H1 (cell line): ENCODE measurements around the gene NKX2-4. TPM values are rescaled to one million over a fixed set of nuclear protein-coding genes. Genes with fewer than 3 reads are reported as not detected.

Source experiments
- CTCF ChIA-PET: fragments of 300-600 bp; sonication (Branson Sonifier 250); formaldehyde crosslinking; loops from one replicate; lab custom pipeline; 2021; ENCODE audit not compliant: partially characterized antibody; lab: Charles Lee
- POLR2A ChIA-PET: fragments of 300-600 bp; sonication (Branson Sonifier 250); formaldehyde crosslinking; loops from one replicate; lab custom pipeline; 2021; ENCODE audit warnings: inconsistent platforms; ENCODE audit not compliant: partially characterized antibody; lab: Charles Lee
- DNase-seq, 2 experiments: peaks; one replicate each; pipeline versions ENCODE4 v3.0.0 to v3.0.0-alpha.2; 2010 to 2022; ENCODE audit warnings: low spot score in 2 of 2, low read depth in 1 of 2, mixed read lengths in 1 of 2
- FAIRE-seq: peaks from 2 replicates; lab custom pipeline; 2011; peaks lifted over from hg19 to GRCh38; lab: Jason Lieb, UNC
- H2AFZ ChIP-seq: 2 replicates; pipeline ENCODE4 v1.8.1; 2012; ENCODE audit warnings: low read length, inconsistent platforms
- H2AK5ac ChIP-seq: 2 replicates; pipeline ENCODE4 v1.6.1; 2013; ENCODE audit warnings: low read depth, low read length
- H2BK120ac ChIP-seq: replicated peaks from 2 replicates; pipeline ENCODE3; 2013; ENCODE audit warnings: low read depth, low read length, inconsistent platforms
- H2BK12ac ChIP-seq: 2 replicates; pipeline ENCODE4 v1.6.1; 2013; ENCODE audit warnings: low read depth, low read length
- H2BK15ac ChIP-seq: 2 replicates; pipeline ENCODE4 v1.6.1; 2013; ENCODE audit warnings: low read length
- H2BK20ac ChIP-seq: 2 replicates; pipeline ENCODE4 v1.6.1; 2013; ENCODE audit warnings: low read length
- H2BK5ac ChIP-seq: 2 replicates; pipeline ENCODE4 v1.6.1; 2013; ENCODE audit warnings: low read depth, low read length
- H3K14ac ChIP-seq: 2 replicates; pipeline ENCODE4 v1.6.1; 2013; ENCODE audit warnings: inconsistent platforms; ENCODE audit not compliant: insufficient read length
- H3K18ac ChIP-seq: 2 replicates; pipeline ENCODE4 v1.6.1; 2013; ENCODE audit warnings: low read length; ENCODE audit errors: extremely low read depth
- H3K23ac ChIP-seq: 2 replicates; pipeline ENCODE4 v1.6.1; 2013; ENCODE audit warnings: inconsistent platforms; ENCODE audit not compliant: insufficient read length
- H3K23me2 ChIP-seq: 2 replicates; pipeline ENCODE4 v1.6.1; 2013; ENCODE audit warnings: low read depth, low read length
- H3K27ac ChIP-seq: 2 replicates; pipeline ENCODE4 v1.6.1; 2011; ENCODE audit warnings: low read depth, low read length, inconsistent platforms
- H3K27me3 ChIP-seq, 4 experiments: replicated peaks in 1 of 4; 1 replicate in 1 of 4; 2 replicates in 3 of 4; pipeline versions ENCODE4 v1.6.1 to v1.8.1; 2011 to 2013; ENCODE audit warnings: low read length in 3 of 4, mild to moderate bottlenecking in 3 of 4, inconsistent platforms in 2 of 4, mixed read lengths in 2 of 4, moderate library complexity in 1 of 4; ENCODE audit not compliant: control insufficient read depth in 3 of 4, insufficient read depth in 3 of 4; ENCODE audit errors: extremely low read depth in 1 of 4
- H3K36me3 ChIP-seq, 4 experiments: 2 replicates each; pipeline versions ENCODE4 v1.6.1 to v1.8.1; 2011 to 2013; ENCODE audit warnings: mild to moderate bottlenecking in 4 of 4, low read length in 3 of 4, moderate library complexity in 2 of 4, control low read depth in 1 of 4, inconsistent platforms in 1 of 4; ENCODE audit not compliant: insufficient read depth in 4 of 4, control insufficient read depth in 2 of 4
- H3K4ac ChIP-seq: replicated peaks from 2 replicates; pipeline ENCODE3; 2013; ENCODE audit warnings: low read length, low read depth, mixed read lengths, inconsistent platforms; ENCODE audit not compliant: insufficient read length
- H3K4me1 ChIP-seq, 4 experiments: replicated peaks in 1 of 4; 1 replicate in 1 of 4; 2 replicates in 3 of 4; pipeline versions ENCODE4 v1.6.1 to v1.8.1; 2011 to 2013; ENCODE audit warnings: low read length in 3 of 4, inconsistent platforms in 2 of 4, mixed read lengths in 1 of 4; ENCODE audit not compliant: insufficient read depth in 4 of 4, control insufficient read depth in 3 of 4
- H3K4me2 ChIP-seq, 2 experiments: 2 replicates each; pipeline versions ENCODE4 v1.6.1 to v1.8.1; 2011 to 2013; ENCODE audit warnings: low read depth in 2 of 2, low read length in 2 of 2, control low read depth in 1 of 2, inconsistent platforms in 1 of 2, mild to moderate bottlenecking in 1 of 2; ENCODE audit not compliant: insufficient read depth in 1 of 2
- H3K4me3 ChIP-seq, 4 experiments: fragments of 200-600, 300-600 bp in 1 of 4; sonication (generic), shearing (Covaris generic), sonication (Bioruptor Twin) in 1 of 4; 2 replicates each; pipeline versions ENCODE4 v1.5.1 to v1.8.1; 2011 to 2016; ENCODE audit warnings: low read length in 4 of 4, low read depth in 3 of 4, control low read depth in 2 of 4, inconsistent platforms in 2 of 4, mild to moderate bottlenecking in 2 of 4, mixed read lengths in 1 of 4, moderate library complexity in 1 of 4; ENCODE audit not compliant: insufficient read depth in 2 of 4; ENCODE audit errors: extremely low read depth in 1 of 4
- H3K56ac ChIP-seq: replicated peaks from 2 replicates; pipeline ENCODE3; 2013; ENCODE audit warnings: low read depth, mild to moderate bottlenecking, mixed read lengths, low read length, inconsistent platforms; ENCODE audit not compliant: insufficient read length
- H3K79me1 ChIP-seq: 2 replicates; pipeline ENCODE4 v1.6.1; 2013; ENCODE audit warnings: low read depth, low read length, control low read depth
- H3K79me2 ChIP-seq, 2 experiments: 2 replicates each; pipeline versions ENCODE4 v1.6.1 to v1.8.1; 2012 to 2013; ENCODE audit warnings: low read length in 2 of 2, mild to moderate bottlenecking in 2 of 2, inconsistent platforms in 1 of 2; ENCODE audit not compliant: insufficient read depth in 2 of 2, control insufficient read depth in 1 of 2
- H3K9ac ChIP-seq, 4 experiments: replicated peaks in 1 of 4; 1 replicate in 1 of 4; 2 replicates in 3 of 4; pipeline versions ENCODE4 v1.6.1 to v1.8.1; 2011 to 2013; ENCODE audit warnings: low read depth in 3 of 4, low read length in 3 of 4, control low read depth in 2 of 4, mild to moderate bottlenecking in 2 of 4, moderate library complexity in 2 of 4, inconsistent platforms in 1 of 4; ENCODE audit errors: extremely low read depth in 1 of 4
- H3K9me3 ChIP-seq, 2 experiments: 2 replicates each; pipeline versions ENCODE4 v1.6.1 to v1.8.1; 2012 to 2013; ENCODE audit warnings: mild to moderate bottlenecking in 2 of 2, moderate library complexity in 2 of 2, control low read depth in 1 of 2, inconsistent platforms in 1 of 2, low read depth in 1 of 2, low read length in 1 of 2, mixed read lengths in 1 of 2; ENCODE audit not compliant: insufficient read depth in 2 of 2
- H4K20me1 ChIP-seq, 2 experiments: replicated peaks in 1 of 2; 2 replicates each; pipeline versions ENCODE3 to v1.8.1; 2011 to 2013; ENCODE audit warnings: inconsistent platforms in 2 of 2, low read length in 2 of 2, mild to moderate bottlenecking in 1 of 2; ENCODE audit not compliant: insufficient read depth in 2 of 2, control insufficient read depth in 1 of 2
- H4K5ac ChIP-seq: 2 replicates; pipeline ENCODE4 v1.6.1; 2013; ENCODE audit warnings: low read length, low read depth, mixed read lengths, inconsistent platforms; ENCODE audit not compliant: insufficient read length
- H4K8ac ChIP-seq: 2 replicates; pipeline ENCODE4 v1.8.0; 2013; ENCODE audit warnings: mild to moderate bottlenecking, moderate library complexity, low read length, inconsistent platforms; ENCODE audit not compliant: insufficient read depth; ENCODE audit errors: extremely low read depth
- H4K91ac ChIP-seq: replicated peaks from 2 replicates; pipeline ENCODE3; 2013; ENCODE audit warnings: low read length, mixed read lengths, inconsistent platforms; ENCODE audit not compliant: insufficient read length
- ATF2 ChIP-seq: IDR thresholded peaks from 2 replicates; pipeline ENCODE4 v1.6.1; 2012; ENCODE audit warnings: low read length, inconsistent platforms
- BACH1 ChIP-seq: IDR thresholded peaks from 2 replicates; pipeline ENCODE4 v1.6.1; 2012; ENCODE audit warnings: low read length, improper control_type of control experiment
- HDAC2 ChIP-seq, 2 experiments: fragments of 300-600 bp in 1 of 2; sonication (generic) in 1 of 2; IDR thresholded peaks; 2 replicates each; pipeline ENCODE4 v1.6.1; 2011 to 2012; ENCODE audit warnings: low read depth in 2 of 2, low read length in 2 of 2, mild to moderate bottlenecking in 2 of 2, moderate library complexity in 2 of 2, borderline replicate concordance in 1 of 2, inconsistent platforms in 1 of 2
- HDAC6 ChIP-seq: IDR thresholded peaks from one replicate; pipeline ENCODE4 v1.7.1; 2012; ENCODE audit warnings: low read depth, mild to moderate bottlenecking, inconsistent platforms, low read length, moderate library complexity
- JUND ChIP-seq: IDR thresholded peaks from 2 replicates; pipeline ENCODE4 v1.6.1; 2011; ENCODE audit warnings: mild to moderate bottlenecking, improper control_type of control experiment, low read length
- KDM4A ChIP-seq: IDR thresholded peaks from one replicate; pipeline ENCODE4 v1.7.1; 2012; ENCODE audit warnings: low read depth, mild to moderate bottlenecking, moderate library complexity, low read length, inconsistent platforms; ENCODE audit not compliant: severe bottlenecking
- NRF1 ChIP-seq: IDR thresholded peaks from 2 replicates; pipeline ENCODE4 v1.6.1; 2011; ENCODE audit warnings: mild to moderate bottlenecking, low read depth, low read length, improper control_type of control experiment
- PHF8 ChIP-seq: fragments of 200-600 bp; sonication (generic); conservative IDR thresholded peaks from 2 replicates; pipeline ENCODE4 v1.7.1; 2012; ENCODE audit warnings: low read depth, mild to moderate bottlenecking, inconsistent platforms, low read length, moderate library complexity
- SIN3A ChIP-seq, 2 experiments: IDR thresholded peaks in 1 of 2; conservative IDR thresholded peaks in 1 of 2; 2 replicates each; pipeline ENCODE4 v1.6.1; 2011 to 2012; ENCODE audit warnings: low read length in 2 of 2, improper control_type of control experiment in 1 of 2, low read depth in 1 of 2, mild to moderate bottlenecking in 1 of 2
- SIRT6 ChIP-seq: IDR thresholded peaks from one replicate; pipeline ENCODE4 v1.7.1; 2012; ENCODE audit warnings: low read length, inconsistent platforms
- SP2 ChIP-seq: IDR thresholded peaks from 2 replicates; pipeline ENCODE4 v1.6.1; 2012; ENCODE audit warnings: mild to moderate bottlenecking, low read length, inconsistent platforms
- SUZ12 ChIP-seq: fragments of 200-600 bp; sonication (generic); IDR thresholded peaks from 2 replicates; pipeline ENCODE4 v1.6.1; 2012; ENCODE audit warnings: mild to moderate bottlenecking, inconsistent platforms, low read length, moderate library complexity, mixed read lengths
- TCF12 ChIP-seq: IDR thresholded peaks from 2 replicates; pipeline ENCODE4 v1.6.1; 2011; ENCODE audit warnings: low read depth, mild to moderate bottlenecking, low read length
- WGBS, 2 experiments: shearing (Covaris generic) in 1 of 2; methylation state at CpG; one replicate each; pipeline versions ENCODE4 v1.1.6 to v1.1.7; 2013 to 2015; ENCODE audit warnings: low lambda C conversion rate in 2 of 2, mixed read lengths in 2 of 2, inconsistent platforms in 1 of 2, low coverage in 1 of 2, missing lambda C conversion rate in 1 of 2; ENCODE audit not compliant: insufficient replicate concordance in 2 of 2, insufficient coverage in 1 of 2, insufficient read length in 1 of 2; ENCODE audit errors: extremely low coverage in 1 of 2, missing lambda C conversion rate in 1 of 2; 5-methylcytosine and 5-hydroxymethylcytosine counted together
- polyA plus RNA-seq, 7 experiments: library from polyadenylated mRNA; depleted of rRNA in 3 of 7; stranded (reverse) in 5 of 7; unstranded in 2 of 7; fragments of >200 nt in 5 of 7; fragments of 200-250 nt in 2 of 7; gene quantifications; 1 replicate in 5 of 7; 2 replicates in 1 of 7; 4 replicates in 1 of 7; pipeline versions ENCODE4 v1.2.1 to v1.2.3, GENCODE V29; 2011 to 2013; ENCODE audit warnings: missing spikeins in 2 of 7, mixed read lengths in 2 of 7
- total RNA-seq: library from RNA; stranded (reverse); fragmentation: NEBNext Ultra II Directional; extraction: Animal tissue kit (Norgen Biotek cat#: 25700); gene quantifications from 2 replicates; pipeline ENCODE4 v1.2.1, GENCODE V29; 2021

Gene NKX2-4
- total and polyA plus RNA-seq, 2 of the 8 experiments (the other 6 are each of a cell fraction or from before 2014, with no cell fraction given), result 0.12 to 0.37 TPM

DNA sequence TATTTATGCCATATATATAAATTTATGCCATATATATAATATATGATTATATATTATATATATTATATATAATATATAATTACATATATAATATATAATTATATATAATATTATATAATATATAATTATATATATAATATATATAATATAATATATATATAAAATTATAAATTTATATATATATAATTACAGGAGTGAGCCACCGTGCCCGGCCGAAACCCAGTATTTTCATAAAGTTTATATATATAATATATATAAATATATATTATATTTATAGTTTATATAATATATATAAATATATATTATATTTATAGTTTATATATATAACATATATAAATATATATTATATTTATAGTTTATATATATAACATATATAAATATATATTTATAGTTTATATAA is 31.6 kb downstream of the NKX2-4 start:
- Histone ChIP-seq H3K23ac (no peak overlapping the region), H3K56ac (no peak overlapping the region), H3K27me3 (no peaks in the 10 kb centered on the region), H4K5ac (no peak overlapping the region), H2BK12ac (no peak overlapping the region), H2BK120ac (no peak overlapping the region), H3K27ac (no peak overlapping the region), H3K36me3 (peaks cover 5 to 55% (median 27%) of the 10 kb centered on the region in 4 experiments; a peak in 7 of 8 replicates), H2BK15ac (no peak overlapping the region), H3K9ac (no peak overlapping the region), H3K4me3 (no peak overlapping the region), H3K79me2 (peaks cover 0 to 15% of the 10 kb centered on the region in 2 experiments; a peak in 2 of 4 replicates), H3K14ac (no peak overlapping the region), H3K9me3 (no peaks in the 10 kb centered on the region), H3K79me1 (no peaks in the 10 kb centered on the region), H4K20me1 (peaks cover 0 to 1% of the 10 kb centered on the region in 2 experiments), H4K8ac (no peak overlapping the region), H3K23me2 (no peaks in the 10 kb centered on the region), H3K4ac (no peak overlapping the region), H3K18ac (no peak overlapping the region), H3K4me1 (no peaks in the 10 kb centered on the region), H2BK20ac (no peak overlapping the region), H4K91ac (no peak overlapping the region), H2BK5ac (no peak overlapping the region), H2AK5ac (no peak overlapping the region), H2AFZ (no peak overlapping the region), H3K4me2 (no peak overlapping the region)
- 95% methylated on average over 3 of the region's 3 CpGs; no CpG with 5 or more reads in 1 of the 2 experiments for WGBS, 2 experiments
- FAIRE-seq (no peak), DNase-seq (no peak)
- ChIA-PET POLR2A (no interaction called here), CTCF (interaction anchor here (2.4 kb wide), 1 partner anchor 130 kb away, joined by 7 read pairs; no protein-coding TSS in a partner anchor)
- TF ChIP-seq TCF12, result no peak
- no peak for TF ChIP-seq NRF1
- TF ChIP-seq PHF8, result no peak
- no peak for TF ChIP-seq SP2
- TF ChIP-seq HDAC6, result no peak
- no peak for TF ChIP-seq SIRT6
- TF ChIP-seq HDAC2 (IDR thresholded peaks at IDR 0.05; ENCODE audit: borderline replicate concordance in 1 of 2, low read depth in 2 of 2, low read length in 2 of 2), result no peak
- TF ChIP-seq JUND, result no peak
- no peak for TF ChIP-seq SUZ12
- TF ChIP-seq SIN3A (conservative IDR thresholded peaks at IDR 0.05 in 1 of 2, IDR thresholded peaks at IDR 0.05 in 1 of 2; ENCODE audit: low read depth in 1 of 2, low read length in 2 of 2), result no peak
- no peak for TF ChIP-seq BACH1
- TF ChIP-seq ATF2, result no peak
- no peak for TF ChIP-seq KDM4A
